Measurements from ENCODE around the gene HMCN2. TPM values are rescaled to one million over a fixed set of nuclear protein-coding genes. Genes with fewer than 3 reads are reported as not detected.

Gene HMCN2
- total RNA-seq, 2 donors from 2014 or later, result 2.9 to 5.5 TPM

DNA sequence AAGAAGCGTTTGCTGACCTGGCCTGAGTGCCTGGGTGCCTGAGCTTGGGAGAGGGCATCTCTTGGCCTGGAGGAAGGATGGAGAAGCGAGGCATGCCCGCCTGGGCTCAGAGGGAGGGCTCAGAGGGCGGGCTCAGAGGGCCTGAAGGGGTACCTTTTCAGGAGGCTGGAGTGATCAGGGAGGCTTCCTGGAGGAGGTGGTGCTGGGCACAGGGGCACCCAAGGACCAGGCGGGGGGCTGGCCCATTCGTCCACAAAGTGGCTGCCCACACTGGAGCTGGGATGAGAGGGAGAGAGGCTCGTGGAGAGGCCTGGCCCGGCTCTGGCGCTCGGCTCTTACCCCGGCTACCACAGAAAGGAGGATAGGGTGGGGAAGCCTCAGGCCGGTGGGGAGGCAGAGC, 212.0 kb downstream of the HMCN2 start:
- H3K36me3 ChIP-seq, result no peaks in the 10 kb centered on the region
- TF ChIP-seq, protein P1, sequence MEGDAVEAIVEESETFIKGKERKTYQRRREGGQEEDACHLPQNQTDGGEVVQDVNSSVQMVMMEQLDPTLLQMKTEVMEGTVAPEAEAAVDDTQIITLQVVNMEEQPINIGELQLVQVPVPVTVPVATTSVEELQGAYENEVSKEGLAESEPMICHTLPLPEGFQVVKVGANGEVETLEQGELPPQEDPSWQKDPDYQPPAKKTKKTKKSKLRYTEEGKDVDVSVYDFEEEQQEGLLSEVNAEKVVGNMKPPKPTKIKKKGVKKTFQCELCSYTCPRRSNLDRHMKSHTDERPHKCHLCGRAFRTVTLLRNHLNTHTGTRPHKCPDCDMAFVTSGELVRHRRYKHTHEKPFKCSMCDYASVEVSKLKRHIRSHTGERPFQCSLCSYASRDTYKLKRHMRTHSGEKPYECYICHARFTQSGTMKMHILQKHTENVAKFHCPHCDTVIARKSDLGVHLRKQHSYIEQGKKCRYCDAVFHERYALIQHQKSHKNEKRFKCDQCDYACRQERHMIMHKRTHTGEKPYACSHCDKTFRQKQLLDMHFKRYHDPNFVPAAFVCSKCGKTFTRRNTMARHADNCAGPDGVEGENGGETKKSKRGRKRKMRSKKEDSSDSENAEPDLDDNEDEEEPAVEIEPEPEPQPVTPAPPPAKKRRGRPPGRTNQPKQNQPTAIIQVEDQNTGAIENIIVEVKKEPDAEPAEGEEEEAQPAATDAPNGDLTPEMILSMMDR (IDR thresholded peaks at IDR 0.05), result no peak
- no peak for TF ChIP-seq POLR2AphosphoS5 (IDR thresholded peaks at IDR 0.05)
- no peak for TF ChIP-seq POLR2A (IDR thresholded peaks at IDR 0.05)
- no peak for DNase-seq (ENCODE audit: low spot score)
- H3K4me1 ChIP-seq (replicated peaks), result no peaks in the 10 kb centered on the region
- H3K9me3 ChIP-seq, result no peaks in the 10 kb centered on the region
- intact Hi-C loops (cut with DNase I), result no loop called here
- H3K27ac ChIP-seq, result no peak overlapping the region
- no peak overlapping the region for H3K4me3 ChIP-seq
- 93% methylated on average over 11 of the region's 12 CpGs for WGBS
- no peaks in the 10 kb centered on the region for H3K27me3 ChIP-seq (replicated peaks; ENCODE audit: insufficient read depth)

DNA sequence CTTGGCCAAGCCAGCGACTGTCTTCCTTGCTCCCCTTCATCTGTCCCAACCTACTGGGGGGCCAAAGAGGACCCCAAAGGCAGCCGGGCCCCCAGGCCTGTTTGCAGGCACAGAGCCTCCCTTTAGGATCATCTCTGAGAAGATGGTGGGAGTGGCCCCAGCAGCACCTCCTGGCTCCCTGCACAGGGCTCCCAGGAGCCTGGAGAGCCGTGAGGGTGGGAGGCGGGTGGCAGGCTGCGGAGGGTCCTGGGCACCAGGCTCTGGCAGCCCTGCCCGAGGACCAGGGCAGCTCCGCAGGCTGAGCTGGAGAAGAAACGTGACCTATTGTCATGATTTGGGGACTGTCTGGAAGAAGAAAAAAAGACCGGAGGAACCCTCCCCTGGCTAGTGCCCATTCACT, 212.6 kb downstream of the HMCN2 start:
- TF ChIP-seq, protein P1 (IDR thresholded peaks at IDR 0.05), result no peak
- no peak for TF ChIP-seq POLR2A (IDR thresholded peaks at IDR 0.05)
- TF ChIP-seq POLR2AphosphoS5 (IDR thresholded peaks at IDR 0.05), result no peak
- Histone ChIP-seq H3K36me3 (no peaks in the 10 kb centered on the region), H3K27me3 (replicated peaks; ENCODE audit: insufficient read depth) (no peaks in the 10 kb centered on the region), H3K27ac (no peak overlapping the region), H3K4me1 (replicated peaks) (no peaks in the 10 kb centered on the region), H3K4me3 (no peak overlapping the region), H3K9me3 (no peaks in the 10 kb centered on the region)
- intact Hi-C loops (cut with DNase I), result no loop called here
- DNase-seq (ENCODE audit: low spot score), result no peak
- 93% methylated on average over 9 of the region's 9 CpGs for WGBS

DNA sequence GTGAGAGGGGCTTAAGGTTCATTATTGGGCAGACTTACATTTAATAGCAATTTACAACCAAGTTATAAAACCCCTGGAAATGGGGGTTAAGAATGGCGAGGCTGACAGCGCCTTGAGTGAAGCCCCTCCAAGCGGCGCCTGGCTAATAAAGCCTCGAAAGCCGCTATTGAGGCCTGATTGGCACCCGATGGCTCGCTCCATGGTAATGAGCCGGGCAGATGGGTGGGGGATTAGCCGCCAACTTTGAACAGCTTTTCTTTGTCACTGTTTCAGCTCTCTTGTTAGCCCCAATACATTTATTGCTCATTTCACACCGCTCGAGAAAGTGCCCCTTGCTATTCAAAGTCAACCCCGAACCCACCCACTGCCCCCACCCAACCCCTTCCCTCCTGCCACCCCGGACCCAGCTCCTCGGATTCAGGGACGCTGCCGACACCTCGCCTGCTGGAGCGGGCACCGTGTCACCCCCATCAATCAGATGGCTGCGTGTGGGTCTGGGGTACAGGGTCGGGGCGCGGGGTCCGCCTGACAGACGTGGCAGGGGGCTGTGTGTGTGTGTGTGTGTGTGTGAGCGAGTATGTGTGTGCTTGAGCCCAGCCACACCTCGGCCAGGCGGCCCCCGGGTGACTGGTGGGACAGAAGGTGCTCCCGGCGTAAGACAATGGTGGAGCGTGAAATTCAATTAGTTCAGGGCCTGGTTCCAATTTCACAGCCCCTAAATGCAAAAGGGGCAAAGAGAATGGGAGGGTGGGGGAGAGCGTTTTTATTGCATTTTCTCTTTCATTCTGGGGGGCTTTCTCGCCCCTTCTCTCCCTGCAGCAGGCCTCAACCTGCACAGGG, 213.4 kb downstream of the HMCN2 start:
- 75% methylated on average over 35 of the region's 35 CpGs for WGBS
- TF ChIP-seq, protein P1 (IDR thresholded peaks at IDR 0.05), result no peak
- TF ChIP-seq POLR2A (IDR thresholded peaks at IDR 0.05) (no peak), POLR2AphosphoS5 (IDR thresholded peaks at IDR 0.05) (no peak)
- Histone ChIP-seq H3K9me3 (no peaks in the 10 kb centered on the region), H3K36me3 (no peaks in the 10 kb centered on the region), H3K4me1 (replicated peaks) (no peaks in the 10 kb centered on the region), H3K27me3 (replicated peaks; ENCODE audit: insufficient read depth) (no peaks in the 10 kb centered on the region), H3K4me3 (no peak overlapping the region), H3K27ac (no peak overlapping the region)
- intact Hi-C loops (cut with DNase I), result no loop called here
- DNase-seq (ENCODE audit: low spot score), result no peak

DNA sequence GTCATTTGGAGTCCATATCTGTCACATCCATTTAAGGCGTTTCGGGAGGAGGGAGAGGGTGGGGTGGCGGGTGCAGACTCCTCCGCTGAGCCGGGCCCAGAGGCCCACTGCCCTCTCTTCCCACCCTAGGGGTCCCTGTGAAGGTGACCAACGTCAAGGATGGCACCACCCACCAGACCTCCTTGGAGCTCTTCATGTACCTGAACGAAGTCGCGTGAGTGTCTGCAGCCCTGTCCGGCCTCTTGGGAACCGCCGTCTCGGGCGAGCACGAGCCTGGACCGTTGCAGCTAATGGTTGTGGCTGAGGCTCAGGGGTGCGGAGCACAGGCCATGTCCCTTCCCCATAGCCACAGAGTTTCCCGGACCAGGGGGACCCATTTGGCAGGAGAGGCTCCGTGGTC, 214.0 kb downstream of the HMCN2 start:
- 78% methylated on average over 11 of the region's 19 CpGs for WGBS
- Histone ChIP-seq H3K9me3 (no peaks in the 10 kb centered on the region), H3K36me3 (no peaks in the 10 kb centered on the region), H3K27ac (no peak overlapping the region), H3K27me3 (replicated peaks; ENCODE audit: insufficient read depth) (no peaks in the 10 kb centered on the region), H3K4me1 (replicated peaks) (no peaks in the 10 kb centered on the region), H3K4me3 (no peak overlapping the region)
- TF ChIP-seq POLR2A (IDR thresholded peaks at IDR 0.05) (no peak), POLR2AphosphoS5 (IDR thresholded peaks at IDR 0.05) (no peak)
- TF ChIP-seq, protein P1 (IDR thresholded peaks at IDR 0.05), result no peak
- no peak for DNase-seq (ENCODE audit: low spot score)
- intact Hi-C loops (cut with DNase I), result no loop called here

DNA sequence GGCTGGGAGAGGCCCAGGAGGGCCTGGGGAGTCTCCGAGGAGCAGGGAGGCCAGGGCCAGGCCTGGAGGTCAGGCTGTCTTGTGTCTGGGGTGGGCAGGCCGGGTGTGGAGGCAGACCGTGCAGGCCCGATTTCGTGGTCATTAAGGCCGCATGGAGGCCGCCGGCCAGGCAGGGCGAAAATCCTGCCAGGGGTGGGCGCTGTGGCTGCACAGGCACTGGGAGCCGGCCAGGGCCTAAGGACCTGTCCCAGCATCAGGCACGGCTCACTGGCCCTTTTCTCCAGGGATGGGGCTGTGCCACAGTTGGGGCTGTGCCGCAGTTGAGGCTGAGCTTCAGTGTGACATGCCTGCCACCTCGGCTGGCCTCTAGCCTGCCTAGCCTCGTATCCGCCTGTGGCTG, 215.1 kb downstream of the HMCN2 start:
- H3K27ac ChIP-seq, result no peak overlapping the region
- H3K36me3 ChIP-seq, result no peaks in the 10 kb centered on the region
- intact Hi-C loops (cut with DNase I), result no loop called here
- H3K4me1 ChIP-seq (replicated peaks), result no peaks in the 10 kb centered on the region
- H3K9me3 ChIP-seq, result no peaks in the 10 kb centered on the region
- DNase-seq (ENCODE audit: low spot score), result no peak
- H3K4me3 ChIP-seq, result no peak overlapping the region
- H3K27me3 ChIP-seq (replicated peaks; ENCODE audit: insufficient read depth), result no peaks in the 10 kb centered on the region
- 88% methylated on average over 15 of the region's 16 CpGs for WGBS
- TF ChIP-seq POLR2A (IDR thresholded peaks at IDR 0.05) (no peak), POLR2AphosphoS5 (IDR thresholded peaks at IDR 0.05) (no peak)

All from prostate gland (tissue), 2 donors.